Measurements from ENCODE around the gene LBR. TPM values are rescaled to one million over a fixed set of nuclear protein-coding genes. Genes with fewer than 3 reads are reported as not detected.
"Not testable (repeated sequence)": the region's sequence is repeated elsewhere in the genome, so short reads cannot be mapped to it uniquely, and the experiment has no call there.

LBR gene
- polyA plus RNA-seq, 1 experiment = 16.7 TPM

DNA sequence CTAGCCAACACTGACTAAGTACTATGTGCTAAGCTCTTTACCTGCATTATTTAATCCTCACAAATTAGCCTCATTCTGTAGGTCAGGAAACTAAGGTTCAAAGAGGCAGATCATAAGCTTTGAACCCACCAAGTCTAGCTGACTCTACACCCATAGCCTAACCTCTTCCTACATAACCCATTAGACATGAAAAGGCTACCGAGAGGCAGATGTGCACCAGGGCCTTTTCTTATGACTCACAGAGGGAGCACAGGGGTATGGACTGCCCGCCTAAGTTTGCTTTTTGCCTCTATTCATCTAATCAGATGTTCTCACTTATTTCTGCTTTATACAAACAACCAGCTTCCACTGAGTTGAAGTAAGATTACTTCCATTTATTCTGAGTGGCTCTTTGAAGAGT, 31.5 kb downstream of the LBR start:
- Histone ChIP-seq H3K27me3 (ENCODE audit: control insufficient read depth, insufficient read depth, low read length) (no peaks in the 10 kb centered on the region), H3K4me3 (ENCODE audit: low read depth, low read length) (no peak overlapping the region), H3K36me3 (ENCODE audit: control insufficient read depth, insufficient read depth, low read length) (0 out of 2 replicates have a peak, but pooled peaks cover 1% of the 10 kb centered on the region)
- TF ChIP-seq, protein P1, sequence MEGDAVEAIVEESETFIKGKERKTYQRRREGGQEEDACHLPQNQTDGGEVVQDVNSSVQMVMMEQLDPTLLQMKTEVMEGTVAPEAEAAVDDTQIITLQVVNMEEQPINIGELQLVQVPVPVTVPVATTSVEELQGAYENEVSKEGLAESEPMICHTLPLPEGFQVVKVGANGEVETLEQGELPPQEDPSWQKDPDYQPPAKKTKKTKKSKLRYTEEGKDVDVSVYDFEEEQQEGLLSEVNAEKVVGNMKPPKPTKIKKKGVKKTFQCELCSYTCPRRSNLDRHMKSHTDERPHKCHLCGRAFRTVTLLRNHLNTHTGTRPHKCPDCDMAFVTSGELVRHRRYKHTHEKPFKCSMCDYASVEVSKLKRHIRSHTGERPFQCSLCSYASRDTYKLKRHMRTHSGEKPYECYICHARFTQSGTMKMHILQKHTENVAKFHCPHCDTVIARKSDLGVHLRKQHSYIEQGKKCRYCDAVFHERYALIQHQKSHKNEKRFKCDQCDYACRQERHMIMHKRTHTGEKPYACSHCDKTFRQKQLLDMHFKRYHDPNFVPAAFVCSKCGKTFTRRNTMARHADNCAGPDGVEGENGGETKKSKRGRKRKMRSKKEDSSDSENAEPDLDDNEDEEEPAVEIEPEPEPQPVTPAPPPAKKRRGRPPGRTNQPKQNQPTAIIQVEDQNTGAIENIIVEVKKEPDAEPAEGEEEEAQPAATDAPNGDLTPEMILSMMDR (IDR thresholded peaks at IDR 0.05; ENCODE audit: insufficient read depth, low read depth, low read length) = no peak
- CTCF ChIA-PET = interaction anchor here (0.6 kb wide), 1 partner anchor 564 kb away, joined by 3 read pairs; no protein-coding TSS in a partner anchor
- no peak for DNase-seq (ENCODE audit: low read depth)
- POLR2A ChIA-PET = no interaction called here

- ChIA-PET CTCF (no interaction called here), POLR2A (no interaction called here)
- TF ChIP-seq, protein P1 (IDR thresholded peaks at IDR 0.05; ENCODE audit: insufficient read depth, low read depth, low read length) = no peak
- Histone ChIP-seq H3K36me3 (ENCODE audit: control insufficient read depth, insufficient read depth, low read length) (no peaks in the 10 kb centered on the region), H3K4me3 (ENCODE audit: low read depth, low read length) (no peak overlapping the region), H3K27me3 (ENCODE audit: control insufficient read depth, insufficient read depth, low read length) (no peaks in the 10 kb centered on the region)
- DNase-seq (ENCODE audit: low read depth) = no peak
These were observed 38.0 kb downstream of the LBR start for GRCh38 chr1:225389843-225390242.

DNA sequence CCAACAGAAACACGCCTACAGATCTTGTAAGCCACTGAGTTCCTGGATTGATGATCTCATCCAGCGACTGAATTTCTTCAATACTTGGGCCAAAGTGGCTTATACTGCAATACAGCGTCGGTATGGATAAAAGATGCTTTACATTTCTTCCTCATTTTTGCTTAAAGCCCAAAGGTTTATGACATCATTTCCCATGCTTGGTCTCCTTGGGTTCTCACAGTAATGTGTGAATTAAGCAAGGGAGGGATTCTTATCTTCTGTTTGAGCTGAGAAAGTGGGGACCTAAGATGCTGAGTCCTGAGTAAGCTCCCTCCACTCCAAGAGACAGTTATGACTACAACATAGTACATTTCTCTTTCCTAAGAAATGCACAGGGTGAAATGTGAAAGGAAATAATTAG, 39.5 kb downstream of the LBR start:
- CTCF ChIA-PET = interaction anchor here (0.6 to 0.7 kb wide), 2 partner anchors 19 to 931 kb away, joined by 3 to 5 read pairs; no protein-coding TSS in a partner anchor
- no peak overlapping the region for H3K4me3 ChIP-seq (ENCODE audit: low read depth, low read length)
- DNase-seq (ENCODE audit: low read depth) = no peak
- TF ChIP-seq, protein P1 (IDR thresholded peaks at IDR 0.05; ENCODE audit: insufficient read depth, low read depth, low read length) = no peak
- POLR2A ChIA-PET = interaction anchor here (0.6 kb wide), 1 partner anchor 11 kb away, joined by 5 read pairs; no protein-coding TSS in a partner anchor
- H3K27me3 ChIP-seq (ENCODE audit: control insufficient read depth, insufficient read depth, low read length) = no peaks in the 10 kb centered on the region; the same call in 1 of the 2 replicates
- no peaks in the 10 kb centered on the region for H3K36me3 ChIP-seq (ENCODE audit: control insufficient read depth, insufficient read depth, low read length)

DNA sequence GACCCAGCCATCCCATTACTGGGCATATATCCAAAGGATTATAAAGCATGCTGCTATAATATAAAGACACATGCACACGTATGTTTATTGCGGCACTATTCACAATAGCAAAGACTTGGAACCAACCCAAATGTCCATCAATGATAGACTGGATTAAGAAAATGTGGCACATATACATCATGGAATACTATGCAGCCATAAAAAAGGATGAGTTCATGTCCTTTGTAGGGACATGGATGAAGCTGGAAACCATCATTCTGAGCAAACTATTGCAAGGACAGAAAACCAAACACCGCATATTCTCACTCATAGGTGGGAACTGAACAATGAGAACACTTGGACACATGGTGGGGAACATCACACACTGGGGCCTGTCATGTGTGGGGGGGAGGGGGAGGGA, 41.0 kb downstream of the LBR start:
- H3K4me3 ChIP-seq (ENCODE audit: low read depth, low read length); DNase-seq (ENCODE audit: low read depth); POLR2A ChIA-PET; CTCF ChIA-PET; H3K27me3 ChIP-seq (ENCODE audit: control insufficient read depth, insufficient read depth, low read length); H3K36me3 ChIP-seq (ENCODE audit: control insufficient read depth, insufficient read depth, low read length): not testable (repeated sequence)

DNA sequence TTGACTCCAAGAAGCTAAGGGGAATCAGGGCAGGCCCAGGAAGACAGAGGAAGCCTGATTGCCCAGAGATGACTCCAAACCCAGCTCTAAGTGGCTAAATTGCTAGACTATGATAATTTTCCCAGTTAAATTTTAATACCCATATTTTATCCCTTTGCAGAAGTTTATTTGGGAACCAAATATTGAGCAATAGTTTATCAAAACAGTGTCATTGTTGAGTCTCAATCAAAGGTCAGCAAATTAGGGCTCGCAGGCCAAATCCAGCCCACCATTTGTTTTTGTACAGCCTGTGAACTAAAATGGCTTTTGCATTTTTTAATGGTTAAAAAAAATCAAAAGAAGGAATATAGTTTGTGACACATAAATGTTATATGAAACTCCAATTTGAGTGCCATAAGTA, 47.1 kb downstream of the LBR start:
- no peak for DNase-seq (ENCODE audit: low read depth)
- Histone ChIP-seq H3K36me3 (ENCODE audit: control insufficient read depth, insufficient read depth, low read length) (no peaks in the 10 kb centered on the region), H3K27me3 (ENCODE audit: control insufficient read depth, insufficient read depth, low read length) (no peaks in the 10 kb centered on the region; the same call in 1 of the 2 replicates), H3K4me3 (ENCODE audit: low read depth, low read length) (no peak overlapping the region)
- ChIA-PET CTCF (no interaction called here), POLR2A (no interaction called here)
- TF ChIP-seq, protein P1 (IDR thresholded peaks at IDR 0.05; ENCODE audit: insufficient read depth, low read depth, low read length) = no peak

GRCh38 chr1:225378880-225379279, 49.0 kb downstream of the LBR start:
- ChIA-PET CTCF (no interaction called here), POLR2A (interaction anchor here (0.7 kb wide), 1 partner anchor 931 kb away, joined by 6 read pairs; no protein-coding TSS in a partner anchor)
- H3K27me3 ChIP-seq (ENCODE audit: control insufficient read depth, insufficient read depth, low read length) = no peaks in the 10 kb centered on the region; the same call in 1 of the 2 replicates
- peak; percentile 40 for DNase-seq (ENCODE audit: low read depth)
- H3K4me3 ChIP-seq (ENCODE audit: low read depth, low read length) = no peak overlapping the region
- no peaks in the 10 kb centered on the region for H3K36me3 ChIP-seq (ENCODE audit: control insufficient read depth, insufficient read depth, low read length)
- TF ChIP-seq, protein P1 (IDR thresholded peaks at IDR 0.05; ENCODE audit: insufficient read depth, low read depth, low read length) = no peak
